Common myeloid progenitor, CD34-positive (primary cell): ENCODE measurements around the gene YY1.
"Not testable (repeated sequence)": the region's sequence is repeated elsewhere in the genome, so short reads cannot be mapped to it uniquely, and the experiment has no call there.

Experiments used
- CTCF ChIA-PET: fragments of 350-600 bp; sonication (Branson Sonifier 250); formaldehyde crosslinking; loops from one replicate; lab custom pipeline; 2021; ENCODE audit warnings: antibody characterized with exemption; lab: Charles Lee
- POLR2A ChIA-PET: fragments of 350-600 bp; sonication (Branson Sonifier 250); formaldehyde crosslinking; loops from one replicate; lab custom pipeline; 2021; ENCODE audit warnings: antibody characterized with exemption; lab: Charles Lee
- DNase-seq, 3 donors: peaks; one replicate each; pipeline versions ENCODE4 v3.0.0 to v3.0.0-alpha.2; 2013
- H3K27ac ChIP-seq, 2 experiments: 1 replicate in 1 of 2; 2 replicates in 1 of 2; pipeline ENCODE4 v1.7.0; 2013; ENCODE audit warnings: inconsistent platforms in 2 of 2, low read length in 2 of 2, mild to moderate bottlenecking in 2 of 2, low read depth in 1 of 2, moderate library complexity in 1 of 2; ENCODE audit not compliant: severe bottlenecking in 2 of 2, insufficient read depth in 1 of 2, poor library complexity in 1 of 2
- H3K27me3 ChIP-seq, 5 experiments: replicated peaks in 2 of 5; 1 replicate in 3 of 5; 2 replicates in 2 of 5; pipeline versions ENCODE4 v1.6.1 to v1.7.0; 2013; ENCODE audit warnings: low read length in 4 of 5, mild to moderate bottlenecking in 2 of 5, moderate library complexity in 2 of 5, inconsistent platforms in 1 of 5; ENCODE audit not compliant: insufficient read depth in 5 of 5, control insufficient read depth in 4 of 5
- H3K36me3 ChIP-seq, 4 experiments: 1 replicate in 2 of 4; 2 replicates in 2 of 4; pipeline versions ENCODE4 v1.6.1 to v1.7.0; 2013; ENCODE audit warnings: low read length in 3 of 4, control low read depth in 1 of 4, mild to moderate bottlenecking in 1 of 4; ENCODE audit not compliant: control insufficient read depth in 4 of 4, insufficient read depth in 4 of 4
- H3K4me1 ChIP-seq, 4 experiments: 1 replicate in 3 of 4; 2 replicates in 1 of 4; pipeline versions ENCODE4 v1.6.1 to v1.7.1; 2013; ENCODE audit warnings: low read length in 3 of 4, mild to moderate bottlenecking in 3 of 4, control low read depth in 1 of 4, inconsistent platforms in 1 of 4, moderate library complexity in 1 of 4; ENCODE audit not compliant: control insufficient read depth in 4 of 4, insufficient read depth in 4 of 4; ENCODE audit errors: control extremely low read depth in 1 of 4
- H3K4me3 ChIP-seq, 7 experiments: 1 replicate in 4 of 7; 2 replicates in 3 of 7; pipeline versions ENCODE4 v1.5.1 to v1.7.0; 2013; ENCODE audit warnings: mild to moderate bottlenecking in 7 of 7, low read length in 6 of 7, moderate library complexity in 6 of 7, inconsistent platforms in 2 of 7, low read depth in 2 of 7, control low read depth in 1 of 7; ENCODE audit not compliant: insufficient read depth in 4 of 7, control insufficient read depth in 1 of 7; ENCODE audit errors: extremely low read depth in 1 of 7
- H3K9me3 ChIP-seq, 5 experiments: 1 replicate in 4 of 5; 2 replicates in 1 of 5; pipeline versions ENCODE4 v1.6.1 to v1.7.1; 2013; ENCODE audit warnings: low read length in 4 of 5, mild to moderate bottlenecking in 2 of 5, inconsistent platforms in 1 of 5, low read depth in 1 of 5, moderate library complexity in 1 of 5; ENCODE audit not compliant: control insufficient read depth in 4 of 5, insufficient read depth in 2 of 5; ENCODE audit errors: control extremely low read depth in 1 of 5
- WGBS: methylation state at CpG from one replicate; pipeline ENCODE4 v1.1.5; 2013; ENCODE audit not compliant: insufficient coverage; 5-methylcytosine and 5-hydroxymethylcytosine counted together

The YY1 gene

DNA sequence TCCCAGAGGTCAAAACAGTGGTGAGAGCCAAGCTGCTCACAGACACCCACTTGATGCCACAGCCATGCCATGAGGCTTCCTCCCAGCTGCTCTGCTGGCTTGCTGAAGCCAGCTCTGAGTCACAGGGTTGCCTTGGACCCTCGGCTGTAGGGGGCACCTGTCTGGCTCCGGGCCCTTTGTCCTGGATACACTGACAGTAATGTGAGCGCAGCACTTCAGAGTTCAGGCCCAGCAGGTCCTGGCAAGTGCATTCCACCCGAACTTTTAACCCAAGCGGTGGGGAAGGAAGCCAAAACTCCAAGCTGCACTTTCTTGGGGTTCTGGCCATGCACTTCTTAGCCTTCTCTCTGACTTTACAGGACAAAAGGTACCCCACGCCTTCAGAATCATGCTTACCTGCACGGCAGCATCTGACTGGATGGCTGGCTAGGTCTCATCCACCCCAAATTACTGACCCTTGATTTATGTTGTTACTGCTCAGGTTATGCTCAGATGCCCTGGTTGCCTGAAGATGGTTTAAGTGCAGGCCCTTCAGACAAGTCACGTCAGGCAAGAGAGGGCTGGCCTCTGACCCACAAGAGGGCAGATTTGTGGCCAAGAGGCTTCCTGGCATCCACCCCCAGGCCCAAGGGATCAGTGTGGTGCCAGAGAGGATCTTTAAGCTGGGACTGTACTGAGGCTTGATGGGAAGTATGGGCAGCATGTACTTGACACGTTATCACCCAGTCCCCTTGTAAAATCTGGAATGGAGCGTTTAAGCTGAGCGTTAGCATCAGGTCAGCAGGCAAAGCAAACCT lies 42.5 kb downstream of the YY1 start:
- POLR2A ChIA-PET = no interaction called here
- no peak for DNase-seq
- H3K9me3 ChIP-seq = no peaks in the 10 kb centered on the region
- CTCF ChIA-PET = interaction anchor here (1.2 to 4.8 kb wide), 5 partner anchors 9 to 39 kb away, joined by 4 to 28 read pairs (median 13); no protein-coding TSS in a partner anchor
- H3K36me3 ChIP-seq = peaks cover 8 to 40% (median 20%) of the 10 kb centered on the region in 4 experiments
- H3K27ac ChIP-seq = no peak overlapping the region
- whole genome bisulfite sequencing = 87% methylated on average over 10 of the region's 11 CpGs
- peaks cover 5 to 30% (median 26%) of the 10 kb centered on the region in 4 experiments for H3K4me1 ChIP-seq
- no peaks in the 10 kb centered on the region for H3K27me3 ChIP-seq
- no peak overlapping the region for H3K4me3 ChIP-seq

GRCh38 chr14:100282083-100282350 lies 43.1 kb downstream of the YY1 start:
- H3K4me1 ChIP-seq = peaks cover 5 to 30% (median 26%) of the 10 kb centered on the region in 4 experiments
- H3K27ac ChIP-seq = no peak overlapping the region
- WGBS = 96% methylated on average over 7 of the region's 7 CpGs
- H3K9me3 ChIP-seq = no peaks in the 10 kb centered on the region
- DNase-seq = no peak
- ChIA-PET POLR2A (no interaction called here), CTCF (interaction anchor here (0.9 to 6.6 kb wide), 8 partner anchors 10 to 40 kb away, joined by 3 to 59 read pairs (median 10); no protein-coding TSS in a partner anchor)
- H3K36me3 ChIP-seq = peaks cover 9 to 36% (median 17%) of the 10 kb centered on the region in 4 experiments
- no peak overlapping the region for H3K4me3 ChIP-seq
- H3K27me3 ChIP-seq = no peaks in the 10 kb centered on the region

- no peak for DNase-seq
- ChIA-PET POLR2A (no interaction called here), CTCF (interaction anchor here (0.6 to 6.6 kb wide), 12 partner anchors 9 to 207 kb away, joined by 3 to 59 read pairs (median 5); no protein-coding TSS in a partner anchor)
- H3K9me3 ChIP-seq = no peaks in the 10 kb centered on the region
- peaks cover 5 to 34% (median 12%) of the 10 kb centered on the region in 4 experiments for H3K36me3 ChIP-seq
- H3K4me1 ChIP-seq = peaks cover 5 to 30% (median 26%) of the 10 kb centered on the region in 4 experiments
- no peak overlapping the region for H3K27ac ChIP-seq
- H3K27me3 ChIP-seq = no peaks in the 10 kb centered on the region
- 98% methylated on average over 9 of the region's 9 CpGs for WGBS
- no peak overlapping the region for H3K4me3 ChIP-seq
These were observed 43.9 kb downstream of the YY1 start for GRCh38 chr14:100282766-100283419.

- peaks cover 5 to 34% (median 12%) of the 10 kb centered on the region in 4 experiments for H3K36me3 ChIP-seq
- not testable (repeated sequence) for DNase-seq, H3K9me3 ChIP-seq, H3K4me3 ChIP-seq, H3K27me3 ChIP-seq, H3K27ac ChIP-seq
- peaks cover 5 to 27% (median 23%) of the 10 kb centered on the region in 4 experiments for H3K4me1 ChIP-seq
- ChIA-PET CTCF (interaction anchor here (0.9 to 6.6 kb wide), 16 partner anchors 9 to 94 kb away, joined by 3 to 59 read pairs (median 7); partner anchors contain the start of gene WDR25), POLR2A (interaction anchor here (0.6 kb wide), 1 partner anchor 118 kb away, joined by 3 read pairs; no protein-coding TSS in a partner anchor)
- WGBS = 89% methylated on average over 5 of the region's 9 CpGs
These were observed 44.5 kb downstream of the YY1 start for GRCh38 chr14:100283436-100283835.

DNA sequence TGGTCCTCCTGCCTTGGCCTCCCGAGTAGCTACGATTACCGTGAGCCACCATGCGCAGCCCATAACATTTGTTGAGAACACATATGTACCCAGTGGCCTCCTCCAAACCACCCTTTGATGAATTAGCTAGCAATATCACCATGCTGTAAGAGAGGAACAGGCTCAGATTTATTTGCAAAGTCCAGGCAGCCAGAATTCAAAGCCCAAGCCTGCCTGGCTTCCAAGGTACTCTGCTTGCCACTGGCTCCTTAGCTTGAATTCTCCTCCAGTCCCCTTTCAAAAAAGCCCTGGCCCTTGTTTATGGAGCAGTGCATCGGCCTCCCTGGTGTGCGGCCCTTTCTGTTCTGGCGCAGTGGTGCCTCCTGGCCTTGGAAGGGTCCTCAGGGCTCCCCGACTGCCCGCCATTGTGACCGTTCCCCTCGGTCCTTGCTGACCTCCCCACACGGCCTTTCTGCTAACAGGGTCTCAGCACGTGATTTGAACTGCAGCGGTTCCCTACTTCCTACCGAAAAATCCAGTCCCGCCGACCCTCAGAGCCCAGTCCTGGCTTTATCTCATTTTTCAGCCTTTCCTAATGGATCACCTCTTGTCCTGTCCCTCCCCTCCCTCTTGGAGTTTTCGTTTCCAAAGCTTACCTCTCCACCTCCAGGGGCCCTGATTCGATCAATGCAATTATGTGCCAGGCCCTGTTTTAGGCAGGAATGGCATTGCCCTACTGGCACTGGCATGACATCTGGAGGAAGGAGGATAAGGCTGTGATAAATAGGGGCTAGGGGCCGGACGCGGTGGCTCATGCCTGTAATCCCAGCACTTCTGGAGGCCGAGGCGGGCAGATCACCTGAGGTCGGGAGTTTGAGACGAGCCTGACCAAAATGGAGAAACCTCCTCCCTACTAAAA lies 45.3 kb downstream of the YY1 start:
- 92% methylated on average over 20 of the region's 26 CpGs for WGBS
- CTCF ChIA-PET = interaction anchor here (0.7 to 6.6 kb wide), 17 partner anchors 8 to 93 kb away, joined by 3 to 59 read pairs (median 4); partner anchors contain the start of gene WDR25
- Histone ChIP-seq H3K4me3 (peak overlapping the region in 4 of 7 experiments; percentile 56 to 84 (median 78)), H3K9me3 (no peaks in the 10 kb centered on the region), H3K27me3 (no peaks in the 10 kb centered on the region), H3K36me3 (peaks cover 5 to 40% (median 18%) of the 10 kb centered on the region in 4 experiments), H3K27ac (no peak overlapping the region), H3K4me1 (peaks cover under 1 to 19% (median 15%) of the 10 kb centered on the region in 4 experiments)
- POLR2A ChIA-PET = interaction anchor here (0.6 kb wide), 2 partner anchors 21 to 119 kb away, joined by 3 read pairs; no protein-coding TSS in a partner anchor
- no peak for DNase-seq
